Measurements from ENCODE around the gene EYS. TPM values are rescaled to one million over a fixed set of nuclear protein-coding genes. Genes with fewer than 3 reads are reported as not detected.

EYS gene
- total and polyA plus RNA-seq, 9 of the 15 experiments (the other 6 are each of a cell fraction or from before 2014, with no cell fraction given) = 0.03 to 0.36 (median 0.10) TPM; not detected in 2

- no peaks in the 10 kb centered on the region for H3K27me3 ChIP-seq (ENCODE audit: control insufficient read depth in 2 of 2, insufficient read depth in 2 of 2, low read length in 2 of 2)
- no peak overlapping the region for H3K4me2 ChIP-seq (ENCODE audit: insufficient read depth, low read length)
- WGBS (ENCODE audit: insufficient coverage, low coverage, missing lambda C conversion rate) = 0% methylated on average over 1 of the region's 1 CpG
- ATAC-seq (no peak), DNase-seq (ENCODE audit: extremely low read depth in 1 of 4, low spot score in 3 of 4) (no peak), FAIRE-seq (no peak)
- no TSS peak for BruUV-seq (replicated peaks)
- intact Hi-C loops (cut with micrococcal nuclease) = no loop called here
- POLR2A ChIA-PET = no interaction called here
- H3K9me1 ChIP-seq (ENCODE audit: control insufficient read depth, insufficient read depth, low read length) = no peaks in the 10 kb centered on the region
- no peak overlapping the region for H3K27ac ChIP-seq (ENCODE audit: extremely low read depth, low read depth, low read length)
- H3K79me2 ChIP-seq (ENCODE audit: control insufficient read depth, insufficient read depth, low read length) = no peaks in the 10 kb centered on the region
- no peak overlapping the region for H3K4me3 ChIP-seq
- no peaks in the 10 kb centered on the region for H3K36me3 ChIP-seq (ENCODE audit: control insufficient read depth, insufficient read depth, low read length)
- CTCF ChIA-PET (ENCODE audit: low intra/inter-chr PET ratio) = no interaction called here
- no peak overlapping the region for H2AFZ ChIP-seq (ENCODE audit: low read depth, low read length)
- H3K9me3 ChIP-seq (replicated peaks; ENCODE audit: control insufficient read depth, insufficient read depth, low read depth, low read length) = no peaks in the 10 kb centered on the region
- H4K20me1 ChIP-seq (replicated peaks; ENCODE audit: control insufficient read depth, insufficient read depth, low read length) = no peaks in the 10 kb centered on the region
- in situ Hi-C loops (cut with MboI) = no loop called here
- H3K4me1 ChIP-seq (replicated peaks in 1 of 2; ENCODE audit: control insufficient read depth in 2 of 2, insufficient read depth in 2 of 2, low read length in 2 of 2) = no peaks in the 10 kb centered on the region
- no peak for TF ChIP-seq BMI1 (IDR thresholded peaks at IDR 0.05; ENCODE audit: low read length)
- TF ChIP-seq POLR3G (IDR thresholded peaks at IDR 0.05; ENCODE audit: extremely low read depth, insufficient read length, insufficient replicate concordance) = no peak
- TF ChIP-seq POLR2H (tag; IDR thresholded peaks at IDR 0.05; ENCODE audit: low read depth) = no peak
- TF ChIP-seq GABPB2 (CRISPR knock-in tag; conservative IDR thresholded peaks at IDR 0.05) = no peak
- no peak for TF ChIP-seq CEBPG (CRISPR knock-in tag; IDR thresholded peaks at IDR 0.05)
- TF ChIP-seq CEBPG (tag; conservative IDR thresholded peaks at IDR 0.05 in 1 of 2, IDR thresholded peaks at IDR 0.05 in 1 of 2) = peak in 1 of 2 experiments; percentile 58; a peak in 1 of 4 replicates
- TF ChIP-seq THAP12 (CRISPR knock-in tag; IDR thresholded peaks at IDR 0.05) = no peak
- 0 out of 2 replicates have a peak, but pooled peaks have one; percentile 12 for TF ChIP-seq CEBPB (tag; IDR thresholded peaks at IDR 0.05)
- peak; percentile 21; the same call in 1 of the 2 replicates for TF ChIP-seq ATF3 (IDR thresholded peaks at IDR 0.05)
- no peak for TF ChIP-seq ATF3 (CRISPR knock-in tag; conservative IDR thresholded peaks at IDR 0.05)
- no peak for TF ChIP-seq EP400 (IDR thresholded peaks at IDR 0.05)
- no peak for TF ChIP-seq ZBTB43 (CRISPR knock-in tag; IDR thresholded peaks at IDR 0.05)
- no peak overlapping the region for H3K9ac ChIP-seq (ENCODE audit: insufficient read depth in 1 of 2, low read depth in 2 of 2, low read length in 2 of 2)
Observed at GRCh38 chr6:64580346-64580745, 1126.7 kb downstream of the EYS start.
